ENCODE data around the gene AHCTF1. TPM values are rescaled to one million over a fixed set of nuclear protein-coding genes. Genes with fewer than 3 reads are reported as not detected.

The AHCTF1 gene
- total and polyA plus RNA-seq, 2 donors (not counting 3 experiments of a cell fraction or from before 2014, with no cell fraction given): 5.5 to 32.1 TPM

DNA sequence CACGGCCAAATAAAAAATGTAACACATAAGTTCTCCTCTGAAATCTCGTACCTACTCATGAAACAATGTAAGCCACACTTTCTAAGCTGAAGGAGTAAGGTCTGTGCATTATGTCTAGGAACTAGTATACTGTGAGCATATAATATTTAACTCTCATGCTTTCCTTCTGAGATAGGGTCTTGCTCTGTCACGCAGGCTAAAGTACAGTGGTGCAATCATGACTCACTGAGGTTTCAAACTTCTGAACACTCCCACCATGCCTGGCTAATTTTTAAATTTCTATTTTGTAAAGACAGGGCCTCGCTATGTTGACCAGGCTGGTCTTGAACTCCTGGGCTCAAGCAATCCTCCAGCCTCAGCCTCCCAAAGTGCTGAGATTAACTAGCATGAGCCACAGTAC is 71.3 kb downstream of the AHCTF1 start:
- DNase-seq (ENCODE audit: low read depth, low spot score): no peak
- H4K20me1 ChIP-seq (replicated peaks; ENCODE audit: control insufficient read depth, extremely low read depth, insufficient read depth, low read length): no peaks in the 10 kb centered on the region
- FAIRE-seq: no peak
- CTCF ChIA-PET: no interaction called here
- BruUV-seq (replicated peaks): no TSS peak
- no peaks in the 10 kb centered on the region for H3K9me1 ChIP-seq (replicated peaks; ENCODE audit: control insufficient read depth, extremely low read depth, insufficient read depth, low read length)
- no peak overlapping the region for H3K4me2 ChIP-seq (ENCODE audit: insufficient read depth, low read length)
- intact Hi-C loops (cut with micrococcal nuclease) (no loop called here), dilution Hi-C loops (cut with MboI; ENCODE audit: extremely low pct_ligation_motif_present, low sequenced_read_pairs) (no loop called here)
- no peak overlapping the region for H3K4me3 ChIP-seq (replicated peaks in 1 of 3; ENCODE audit: insufficient read depth in 1 of 3, low read depth in 1 of 3, low read length in 3 of 3)
- peaks cover 4 to 27% of the 10 kb centered on the region in 2 experiments for H3K36me3 ChIP-seq (ENCODE audit: control insufficient read depth in 2 of 2, extremely low read depth in 1 of 2, insufficient read depth in 2 of 2, low read length in 2 of 2)
- POLR2A ChIA-PET: no interaction called here
- no peaks in the 10 kb centered on the region for H3K4me1 ChIP-seq (ENCODE audit: control insufficient read depth, extremely low read depth, insufficient read depth, low read length)
- no peak overlapping the region for H3K9ac ChIP-seq (replicated peaks; ENCODE audit: extremely low read depth, insufficient read depth, low read length)
- TF ChIP-seq EZH2 (IDR thresholded peaks at IDR 0.05; ENCODE audit: borderline replicate concordance, low read depth, low read length, severe bottlenecking): no peak
- no peak for TF ChIP-seq POLR2AphosphoS5 (IDR thresholded peaks at IDR 0.05; ENCODE audit: insufficient read depth, low read depth, low read length)
- TF ChIP-seq CTCF (IDR thresholded peaks at IDR 0.05; ENCODE audit: extremely low read depth in 1 of 2, insufficient read depth in 1 of 2, low read depth in 1 of 2, low read length in 2 of 2): no peak
- TF ChIP-seq MAX (IDR thresholded peaks at IDR 0.05; ENCODE audit: insufficient read depth, insufficient read length): no peak
- TF ChIP-seq MYC (IDR thresholded peaks at IDR 0.05; ENCODE audit: low read depth, low read length): no peak
- TF ChIP-seq POLR2A (IDR thresholded peaks at IDR 0.05; ENCODE audit: low read depth, low read length): no peak
- TF ChIP-seq FOS (IDR thresholded peaks at IDR 0.05; ENCODE audit: borderline replicate concordance, insufficient read depth, low read length): no peak
- no peak for TF ChIP-seq JUN (IDR thresholded peaks at IDR 0.05; ENCODE audit: borderline replicate concordance, insufficient read depth, insufficient read length, low read depth)
- H3K9me3 ChIP-seq (replicated peaks; ENCODE audit: control insufficient read depth, insufficient read depth, low read length): no peaks in the 10 kb centered on the region
- H3K27ac ChIP-seq (ENCODE audit: insufficient read depth, low read depth, low read length): no peak overlapping the region
- no peaks in the 10 kb centered on the region for H3K27me3 ChIP-seq (ENCODE audit: control insufficient read depth in 2 of 2, insufficient read depth in 2 of 2, low read length in 2 of 2)
- no peaks in the 10 kb centered on the region for H3K79me2 ChIP-seq (ENCODE audit: control insufficient read depth, insufficient read depth, low read length)
- H2AFZ ChIP-seq (ENCODE audit: low read depth, low read length): no peak overlapping the region

Measured in endothelial cell of umbilical vein (primary cell).